Left lung (tissue), 10 donors: ENCODE data around the gene RXRG. TPM values are rescaled to one million over a fixed set of nuclear protein-coding genes. Genes with fewer than 3 reads are reported as not detected.

ENCODE experiments used
- ATAC-seq: fragments of 200-7000 bp; cut with Tn5 transposase; one replicate; pipeline ENCODE4 v1.9.1; 2020; ENCODE audit warnings: moderate library complexity
- DNase-seq, 4 donors: peaks; one replicate each; pipeline ENCODE4 v3.0.0-alpha.2; 2013 to 2020
- H3K27ac ChIP-seq, 2 donors: fragments of 200-600 bp; sonication (generic) in 1 of 2; one replicate each; pipeline versions ENCODE4 v1.5.0 to v1.8.0; 2020 to 2021
- H3K27me3 ChIP-seq, 2 donors: fragments of 200-600 bp; sonication (generic) in 1 of 2; one replicate each; pipeline versions ENCODE4 v1.5.0 to v1.8.0; 2020 to 2021
- H3K36me3 ChIP-seq, 2 donors: fragments of 200-600 bp; sonication (generic) in 1 of 2; one replicate each; pipeline versions ENCODE4 v1.5.0 to v1.8.0; 2020 to 2021
- H3K4me1 ChIP-seq, 2 donors: fragments of 200-600 bp; one replicate each; pipeline ENCODE4 v1.8.0; 2021
- H3K4me3 ChIP-seq, 2 donors: fragments of 200-600 bp; sonication (generic) in 1 of 2; one replicate each; pipeline versions ENCODE4 v1.5.0 to v1.8.0; 2020 to 2021; ENCODE audit warnings: mild to moderate bottlenecking in 1 of 2
- H3K9me3 ChIP-seq, 2 donors: fragments of 200-600 bp; sonication (generic) in 1 of 2; one replicate each; pipeline versions ENCODE4 v1.5.0 to v1.8.0; 2020 to 2021
- intact Hi-C, 2 donors: fragments of 100-400 bp; cut with DNase I; formaldehyde crosslinking; loops; one replicate each; pipeline versions ENCODE4 v1.11.2 to v1.14.2; 2022
- polyA plus RNA-seq, 6 donors: library from polyadenylated mRNA; unstranded; fragments of 120-200 nt; gene quantifications; one replicate each; pipeline ENCODE4 v1.2.1, GENCODE V29; 2013; ENCODE audit not compliant: insufficient read length in 6 of 6
- total RNA-seq, 2 donors: library from RNA; stranded (reverse); fragmentation: NEBNext Ultra II Directional; extraction: Animal tissue kit (Norgen Biotek cat#: 25700); gene quantifications; one replicate each; pipeline ENCODE4 v1.2.1, GENCODE V29; 2021
- TF ChIP-seq, protein P1 (sequence below), 2 donors: fragments of 200-600 bp; sonication (generic) in 1 of 2; IDR thresholded peaks; one replicate each; pipeline versions ENCODE4 v1.5.0 to v1.8.0; 2021; ENCODE audit warnings: antibody characterized with exemption in 2 of 2
- donor health status: DM: no; HTN: yes; CAD: no.
- donor health status: DM: no; HTN: no; CAD: no.

Gene RXRG
- total and polyA plus RNA-seq, 8 donors: 1.1 to 18.4 (median 14.1) TPM

DNA sequence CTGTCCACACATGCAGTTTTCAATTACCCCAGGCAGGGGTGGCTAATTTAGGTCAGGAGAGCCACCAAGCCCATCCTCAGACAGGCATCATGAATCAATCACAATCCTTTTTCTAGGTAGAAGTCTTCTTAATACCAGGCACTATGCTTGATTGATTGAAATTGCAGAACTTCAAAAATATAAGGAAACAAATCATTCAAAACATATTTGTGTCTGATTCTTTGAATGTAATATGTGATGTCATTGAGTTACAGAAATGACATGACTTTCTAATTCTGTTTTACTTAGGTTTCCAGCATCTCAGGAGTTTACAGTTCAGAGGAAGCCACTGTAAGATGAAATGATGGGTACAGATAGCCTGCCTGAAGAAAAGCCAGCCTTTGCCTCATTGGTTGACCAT lies 26.7 kb downstream of the RXRG start:
- DNase-seq: no peak
- TF ChIP-seq, protein P1, sequence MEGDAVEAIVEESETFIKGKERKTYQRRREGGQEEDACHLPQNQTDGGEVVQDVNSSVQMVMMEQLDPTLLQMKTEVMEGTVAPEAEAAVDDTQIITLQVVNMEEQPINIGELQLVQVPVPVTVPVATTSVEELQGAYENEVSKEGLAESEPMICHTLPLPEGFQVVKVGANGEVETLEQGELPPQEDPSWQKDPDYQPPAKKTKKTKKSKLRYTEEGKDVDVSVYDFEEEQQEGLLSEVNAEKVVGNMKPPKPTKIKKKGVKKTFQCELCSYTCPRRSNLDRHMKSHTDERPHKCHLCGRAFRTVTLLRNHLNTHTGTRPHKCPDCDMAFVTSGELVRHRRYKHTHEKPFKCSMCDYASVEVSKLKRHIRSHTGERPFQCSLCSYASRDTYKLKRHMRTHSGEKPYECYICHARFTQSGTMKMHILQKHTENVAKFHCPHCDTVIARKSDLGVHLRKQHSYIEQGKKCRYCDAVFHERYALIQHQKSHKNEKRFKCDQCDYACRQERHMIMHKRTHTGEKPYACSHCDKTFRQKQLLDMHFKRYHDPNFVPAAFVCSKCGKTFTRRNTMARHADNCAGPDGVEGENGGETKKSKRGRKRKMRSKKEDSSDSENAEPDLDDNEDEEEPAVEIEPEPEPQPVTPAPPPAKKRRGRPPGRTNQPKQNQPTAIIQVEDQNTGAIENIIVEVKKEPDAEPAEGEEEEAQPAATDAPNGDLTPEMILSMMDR (IDR thresholded peaks at IDR 0.05): no peak
- intact Hi-C loops: no loop called here

DNA sequence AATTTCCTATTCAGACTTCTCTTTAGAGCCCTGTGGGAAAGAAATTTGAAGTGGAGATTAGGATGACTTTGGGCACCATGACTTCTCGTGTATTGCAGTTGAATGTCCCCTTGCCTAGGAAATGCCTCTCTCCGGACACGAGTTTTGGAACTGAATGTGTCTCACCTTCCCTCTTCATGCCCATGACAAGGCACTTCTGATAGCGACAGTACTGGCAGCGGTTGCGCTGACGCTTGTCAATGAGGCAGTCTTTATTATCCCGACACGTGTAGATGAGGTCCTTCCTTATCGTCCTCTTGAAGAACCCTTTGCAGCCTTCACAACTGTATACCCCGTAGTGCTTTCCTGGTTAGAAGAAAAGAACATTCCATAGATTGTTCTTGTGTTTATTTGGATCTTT lies 28.1 kb downstream of the RXRG start:
- no peaks in the 10 kb centered on the region for H3K4me1 ChIP-seq
- TF ChIP-seq, protein P1 (IDR thresholded peaks at IDR 0.05): no peak
- no peaks in the 10 kb centered on the region for H3K36me3 ChIP-seq
- H3K27me3 ChIP-seq: no peaks in the 10 kb centered on the region
- H3K4me3 ChIP-seq: no peak overlapping the region
- intact Hi-C loops: no loop called here
- H3K9me3 ChIP-seq: no peaks in the 10 kb centered on the region
- ATAC-seq (no peak), DNase-seq (no peak)
- H3K27ac ChIP-seq: no peak overlapping the region

More for the DNA sequence above, 26.7 kb downstream of the RXRG start:
- Histone ChIP-seq H3K9me3 (no peaks in the 10 kb centered on the region), H3K4me3 (no peak overlapping the region), H3K27me3 (no peaks in the 10 kb centered on the region), H3K27ac (no peak overlapping the region), H3K36me3 (no peaks in the 10 kb centered on the region), H3K4me1 (no peaks in the 10 kb centered on the region)
- no peak for ATAC-seq

DNA sequence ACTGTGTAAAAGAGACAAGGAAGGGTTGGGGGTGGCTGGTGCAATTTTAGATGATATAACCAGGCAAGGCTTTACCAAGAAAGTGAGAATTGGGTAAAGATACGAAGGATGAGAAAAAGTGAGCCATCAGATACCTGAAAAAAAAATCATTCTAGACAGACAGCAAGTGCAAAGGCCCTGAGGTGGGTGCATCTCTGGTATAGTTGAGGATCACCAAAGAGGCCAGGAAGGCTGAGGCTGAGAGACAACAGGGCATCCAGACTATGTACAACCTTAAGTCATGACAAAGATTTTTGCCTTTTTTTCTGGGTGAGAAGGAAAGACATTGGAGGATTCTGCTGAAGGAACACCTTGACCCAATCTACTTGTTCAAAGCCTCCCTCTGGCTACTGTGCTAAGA lies 29.9 kb downstream of the RXRG start:
- no peaks in the 10 kb centered on the region for H3K27me3 ChIP-seq
- TF ChIP-seq, protein P1 (IDR thresholded peaks at IDR 0.05): no peak
- no peaks in the 10 kb centered on the region for H3K4me1 ChIP-seq
- H3K9me3 ChIP-seq: no peaks in the 10 kb centered on the region
- ATAC-seq (no peak), DNase-seq (no peak)
- intact Hi-C loops: no loop called here
- no peak overlapping the region for H3K4me3 ChIP-seq
- no peaks in the 10 kb centered on the region for H3K36me3 ChIP-seq
- H3K27ac ChIP-seq: no peak overlapping the region

DNA sequence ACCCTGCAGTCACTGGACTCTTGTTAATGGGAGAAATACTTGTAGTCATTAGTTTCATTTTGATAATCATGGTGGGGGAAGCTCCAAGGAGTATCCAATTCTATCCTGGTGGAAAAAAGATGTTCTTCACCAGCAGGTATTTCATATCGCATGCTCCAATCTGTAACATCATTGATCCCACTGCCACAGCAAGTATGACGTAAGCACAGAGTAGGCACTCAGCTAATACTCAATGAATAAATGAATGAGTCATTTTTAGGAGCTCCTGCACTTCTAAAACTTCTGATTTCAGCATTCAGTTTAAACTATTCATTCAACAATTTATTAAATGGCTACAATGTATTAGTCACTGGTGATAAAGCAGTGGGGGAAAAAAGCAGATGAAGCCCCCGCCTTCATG lies 30.3 kb downstream of the RXRG start:
- TF ChIP-seq, protein P1 (IDR thresholded peaks at IDR 0.05): no peak
- DNase-seq (no peak), ATAC-seq (no peak)
- Histone ChIP-seq H3K27ac (no peak overlapping the region), H3K9me3 (no peaks in the 10 kb centered on the region), H3K4me1 (no peaks in the 10 kb centered on the region), H3K4me3 (no peak overlapping the region), H3K27me3 (no peaks in the 10 kb centered on the region), H3K36me3 (no peaks in the 10 kb centered on the region)
- intact Hi-C loops: no loop called here

DNA sequence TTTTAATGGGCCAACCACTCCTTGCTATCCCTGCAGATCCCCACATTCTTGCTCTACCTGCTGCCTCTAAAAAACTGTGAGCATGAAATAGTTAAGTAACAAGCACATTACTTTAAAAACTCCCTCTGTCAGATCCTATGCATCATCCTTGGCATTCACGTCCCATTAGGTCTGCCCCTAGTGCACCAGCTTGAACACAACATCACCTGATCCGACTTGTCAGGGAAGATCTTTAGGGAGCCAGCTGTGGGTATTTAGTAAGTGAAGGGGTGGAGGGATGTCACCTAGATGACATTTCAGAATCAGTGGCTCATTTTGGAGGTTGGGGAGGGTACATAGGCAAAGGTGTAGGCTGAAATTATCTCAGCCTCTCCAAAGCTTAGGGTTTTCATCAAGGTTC lies 33.5 kb downstream of the RXRG start:
- Histone ChIP-seq H3K27ac (no peak overlapping the region), H3K36me3 (no peaks in the 10 kb centered on the region), H3K9me3 (no peaks in the 10 kb centered on the region), H3K4me3 (no peak overlapping the region), H3K27me3 (no peaks in the 10 kb centered on the region), H3K4me1 (no peaks in the 10 kb centered on the region)
- no peak for DNase-seq
- no peak for ATAC-seq
- intact Hi-C loops: no loop called here
- TF ChIP-seq, protein P1 (IDR thresholded peaks at IDR 0.05): no peak
